IPS-20b (cell line): Measurements from ENCODE around the gene BCL7A.
"Not testable (repeated sequence)": the region's sequence is repeated elsewhere in the genome, so short reads cannot be mapped to it uniquely, and the experiment has no call there.

Source experiments
- H3K27ac ChIP-seq: one replicate; pipeline ENCODE4 v1.5.1; 2013; ENCODE audit warnings: low read length
- H3K27me3 ChIP-seq: 2 replicates; pipeline ENCODE4 v1.6.1; 2013; ENCODE audit warnings: mild to moderate bottlenecking, low read length, inconsistent platforms; ENCODE audit not compliant: insufficient read depth
- H3K36me3 ChIP-seq: 2 replicates; pipeline ENCODE4 v1.6.1; 2013; ENCODE audit warnings: low read depth, mild to moderate bottlenecking, inconsistent platforms, low read length, moderate library complexity; ENCODE audit not compliant: insufficient read depth
- H3K4me1 ChIP-seq: 2 replicates; pipeline ENCODE4 v1.6.1; 2013; ENCODE audit warnings: mild to moderate bottlenecking, control low read depth, inconsistent platforms, low read length, moderate library complexity; ENCODE audit not compliant: insufficient read depth
- H3K4me3 ChIP-seq: 2 replicates; pipeline ENCODE4 v1.5.1; 2013; ENCODE audit warnings: mild to moderate bottlenecking, low read length, inconsistent platforms
- H3K9ac ChIP-seq: 2 replicates; pipeline ENCODE4 v1.6.1; 2013; ENCODE audit warnings: low read depth, mild to moderate bottlenecking, inconsistent platforms, low read length, moderate library complexity
- H3K9me3 ChIP-seq: 2 replicates; pipeline ENCODE4 v1.6.1; 2013; ENCODE audit warnings: mild to moderate bottlenecking, low read depth, low read length, inconsistent platforms; ENCODE audit not compliant: insufficient read depth

Gene BCL7A

DNA sequence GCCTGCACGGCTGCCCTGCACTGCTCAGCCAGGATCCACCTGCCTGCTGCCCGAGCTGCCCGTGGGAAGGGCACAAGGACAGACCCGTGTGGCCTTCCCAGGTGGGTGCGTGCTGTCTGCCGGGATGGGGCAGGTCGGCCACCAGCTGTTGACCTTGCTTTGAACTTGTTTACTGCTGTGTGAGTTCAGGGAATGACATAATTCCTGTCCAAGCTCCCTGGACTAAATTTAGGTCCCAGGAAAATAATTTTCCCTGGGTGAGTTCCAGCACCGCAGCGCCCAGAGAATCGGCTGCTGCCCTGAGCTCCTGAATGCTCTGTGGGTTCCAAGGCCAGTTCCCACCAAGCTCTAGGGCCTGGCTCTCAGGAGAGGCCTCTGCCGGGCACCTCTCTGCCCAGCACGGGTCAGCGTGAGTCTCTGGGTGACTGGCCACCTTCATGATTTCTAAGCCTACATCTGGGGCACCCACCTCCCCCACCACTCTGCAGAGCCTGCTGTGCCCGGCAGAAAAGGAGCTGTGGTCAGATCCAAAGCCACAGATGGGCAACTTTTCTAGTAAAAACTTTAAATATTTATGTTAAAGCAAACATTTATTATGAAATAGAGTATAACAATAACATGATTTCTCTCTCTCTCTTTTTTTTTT, 29.7 kb downstream of the BCL7A start:
- Histone ChIP-seq H3K4me1 (no peaks in the 10 kb centered on the region), H3K36me3 (peaks cover 22% of the 10 kb centered on the region), H3K27ac (no peak overlapping the region), H3K27me3 (no peaks in the 10 kb centered on the region), H3K9me3 (no peaks in the 10 kb centered on the region), H3K4me3 (no peak overlapping the region), H3K9ac (no peak overlapping the region)

DNA sequence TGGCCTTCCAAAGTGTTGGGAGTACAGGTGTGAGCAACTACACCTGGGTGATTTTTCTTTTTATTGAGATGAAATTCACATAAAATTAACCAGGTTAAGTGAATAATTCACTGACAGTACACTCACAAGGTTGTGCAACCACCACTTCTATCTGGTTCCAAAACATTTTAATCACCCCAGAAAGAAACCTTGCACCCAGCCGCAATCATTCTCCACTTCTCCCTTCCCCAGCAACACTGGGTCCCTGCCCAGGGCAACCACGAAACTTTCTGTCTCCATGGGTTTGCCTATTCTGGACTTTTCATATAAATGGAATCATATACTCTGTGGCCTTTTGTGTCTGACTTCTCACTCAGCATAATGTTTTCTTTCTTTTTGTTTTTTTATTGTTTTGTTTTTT, 30.6 kb downstream of the BCL7A start:
- Histone ChIP-seq H3K9ac (no peak overlapping the region), H3K4me1 (no peaks in the 10 kb centered on the region), H3K27ac (no peak overlapping the region), H3K9me3 (no peaks in the 10 kb centered on the region), H3K4me3 (no peak overlapping the region), H3K36me3 (peaks cover 26% of the 10 kb centered on the region), H3K27me3 (no peaks in the 10 kb centered on the region)

DNA sequence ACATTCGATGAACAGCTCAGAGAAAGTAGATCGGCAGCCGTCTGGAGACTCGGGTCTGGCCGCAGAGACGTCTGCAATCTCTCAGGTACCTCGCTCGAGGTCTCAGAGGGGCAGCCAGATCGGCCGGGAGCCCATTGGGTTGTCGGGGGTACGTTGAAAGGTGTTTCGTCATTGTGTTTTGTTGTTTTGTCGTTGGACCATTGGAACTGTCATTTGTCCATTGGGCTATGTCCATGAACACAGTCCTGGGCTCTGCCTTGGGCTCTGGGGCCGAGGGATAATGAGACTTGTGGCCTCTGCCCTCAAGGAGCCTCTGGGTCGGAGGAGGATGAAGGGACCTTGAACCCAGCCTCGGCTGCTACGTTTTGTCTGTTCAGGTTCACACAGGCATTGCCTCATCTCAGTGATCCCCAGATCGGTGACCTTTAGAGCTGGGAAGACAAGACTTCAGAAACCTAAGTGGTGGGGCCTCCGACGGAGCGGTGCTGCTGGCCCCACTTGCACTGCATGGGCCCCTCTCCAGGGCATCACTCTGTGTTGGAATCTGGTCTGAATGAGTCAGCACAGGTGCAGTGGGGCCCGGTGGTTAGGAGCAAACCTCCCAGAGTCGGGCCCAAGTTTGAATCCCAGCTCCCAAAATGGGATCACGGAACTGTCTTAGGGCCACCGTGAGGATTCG, 33.3 kb downstream of the BCL7A start:
- Histone ChIP-seq H3K9ac (no peak overlapping the region), H3K9me3 (no peaks in the 10 kb centered on the region), H3K4me1 (no peaks in the 10 kb centered on the region), H3K4me3 (no peak overlapping the region), H3K36me3 (peaks cover 41% of the 10 kb centered on the region), H3K27me3 (no peaks in the 10 kb centered on the region), H3K27ac (no peak overlapping the region)

DNA sequence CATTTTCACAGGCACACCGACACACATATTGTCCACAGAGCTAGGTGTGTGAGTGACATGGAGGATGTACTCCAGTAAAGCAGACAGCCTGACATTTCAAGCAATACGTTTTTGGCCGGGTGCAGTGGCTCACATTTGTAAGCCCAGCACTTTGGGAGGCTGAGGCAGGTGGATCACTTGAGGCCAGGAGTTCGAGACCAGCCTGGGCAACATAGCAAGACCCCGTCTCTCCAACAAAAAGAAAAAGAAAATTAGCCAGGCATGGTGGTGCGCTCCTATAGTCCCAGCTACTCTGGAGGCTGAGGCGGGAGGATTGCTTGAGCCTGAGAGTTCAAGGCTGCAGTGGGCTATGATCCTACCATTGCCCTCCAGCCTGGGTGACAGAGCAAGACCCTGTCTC, 34.7 kb downstream of the BCL7A start:
- H3K4me1 ChIP-seq, H3K27me3 ChIP-seq, H3K9me3 ChIP-seq, H3K27ac ChIP-seq, H3K4me3 ChIP-seq, H3K9ac ChIP-seq: not testable (repeated sequence)
- H3K36me3 ChIP-seq, result peaks cover 54% of the 10 kb centered on the region

DNA sequence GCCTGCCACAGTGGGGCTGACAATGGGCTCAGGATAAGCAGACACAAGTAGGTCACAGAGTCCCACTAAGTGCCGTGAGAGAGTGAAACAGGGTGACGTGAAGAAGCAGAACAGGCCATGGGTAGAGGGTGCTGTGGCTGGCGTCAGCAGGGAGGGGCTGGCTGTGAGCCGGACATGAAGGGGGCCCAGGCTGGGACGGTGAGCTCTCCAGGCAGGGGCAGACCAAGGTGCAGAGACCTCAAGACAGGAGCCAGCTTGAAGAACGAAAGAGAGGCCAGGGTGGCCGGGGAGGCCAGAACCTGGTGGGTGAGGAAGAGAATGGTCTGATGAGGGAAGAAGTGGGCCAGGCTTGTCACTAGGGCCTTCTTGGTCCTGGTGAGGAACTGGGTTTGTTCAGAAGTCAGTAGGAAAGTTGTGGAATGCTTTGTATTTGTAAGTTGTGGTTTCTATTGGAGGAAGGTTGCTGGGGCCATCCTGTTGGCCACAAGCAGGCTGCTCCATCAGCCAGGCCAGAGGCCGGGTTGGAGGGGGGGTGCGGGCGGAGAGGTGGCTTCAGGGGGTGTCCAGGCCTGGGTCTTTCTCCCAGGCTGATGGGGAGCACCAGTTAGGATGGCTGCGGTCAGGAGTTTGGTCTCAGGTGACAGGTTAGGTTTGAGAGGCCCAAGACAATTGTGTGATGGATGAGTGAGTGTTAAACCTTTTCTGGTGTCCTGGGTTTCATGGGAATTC, 35.5 kb downstream of the BCL7A start:
- Histone ChIP-seq H3K9me3 (no peaks in the 10 kb centered on the region), H3K4me1 (no peaks in the 10 kb centered on the region), H3K27ac (no peak overlapping the region), H3K4me3 (no peak overlapping the region), H3K9ac (no peak overlapping the region), H3K36me3 (peaks cover 54% of the 10 kb centered on the region), H3K27me3 (no peaks in the 10 kb centered on the region)

DNA sequence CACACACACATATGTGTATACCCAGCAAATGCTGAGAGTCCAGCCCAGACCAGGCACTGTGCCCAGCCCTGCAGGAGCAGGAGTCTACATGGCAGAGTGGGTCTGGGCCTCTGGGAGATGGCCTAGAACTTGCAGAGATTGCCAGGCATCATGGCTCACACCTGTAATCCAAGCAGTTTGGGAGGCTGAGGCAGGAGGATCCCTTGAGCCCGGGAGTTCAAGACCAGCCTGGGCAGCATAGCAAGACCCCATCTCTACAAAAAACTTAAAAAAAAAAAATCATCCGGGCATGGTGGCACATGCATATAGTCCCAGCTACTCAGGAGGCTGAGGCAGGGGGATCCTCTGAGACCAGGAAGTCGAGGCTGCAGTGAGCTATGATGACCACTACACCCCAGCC, 36.1 kb downstream of the BCL7A start:
- H3K4me3 ChIP-seq, result no peak overlapping the region
- no peaks in the 10 kb centered on the region for H3K27me3 ChIP-seq
- no peaks in the 10 kb centered on the region for H3K9me3 ChIP-seq
- H3K36me3 ChIP-seq, result peaks cover 54% of the 10 kb centered on the region
- H3K27ac ChIP-seq, result no peak overlapping the region
- no peaks in the 10 kb centered on the region for H3K4me1 ChIP-seq
- no peak overlapping the region for H3K9ac ChIP-seq

DNA sequence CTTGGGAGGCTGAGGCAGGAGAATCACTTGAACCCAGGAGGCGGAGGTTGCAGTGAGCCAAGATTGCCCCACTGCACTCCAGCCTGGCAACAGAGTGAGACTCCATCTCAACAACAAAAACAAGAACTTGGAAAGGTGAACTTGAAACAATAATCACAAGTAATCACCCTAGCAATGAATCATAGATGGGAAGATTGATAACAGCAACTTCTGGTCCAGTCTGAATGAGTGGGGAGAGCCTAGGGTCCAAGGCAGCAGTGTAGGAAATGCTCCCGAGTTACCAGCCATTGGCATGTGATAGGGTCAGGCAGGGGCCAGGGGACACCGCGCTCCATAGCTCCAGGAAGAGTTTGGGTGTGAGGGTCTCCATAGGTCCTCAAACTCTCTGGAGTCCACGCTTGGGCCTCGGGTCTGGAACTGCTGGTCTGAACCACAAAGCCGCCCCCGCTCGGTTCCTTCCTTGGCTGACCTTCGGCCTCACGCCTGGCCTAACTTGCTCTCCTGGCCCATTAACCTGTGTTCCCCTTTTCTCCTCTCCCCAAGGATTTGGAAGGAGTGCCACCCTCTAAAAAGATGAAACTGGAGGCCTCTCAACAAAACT, 37.0 kb downstream of the BCL7A start:
- Histone ChIP-seq H3K4me1 (peaks cover 5% of the 10 kb centered on the region), H3K36me3 (peaks cover 54% of the 10 kb centered on the region), H3K27me3 (no peaks in the 10 kb centered on the region), H3K27ac (no peak overlapping the region), H3K4me3 (no peak overlapping the region), H3K9me3 (no peaks in the 10 kb centered on the region), H3K9ac (no peak overlapping the region)

DNA sequence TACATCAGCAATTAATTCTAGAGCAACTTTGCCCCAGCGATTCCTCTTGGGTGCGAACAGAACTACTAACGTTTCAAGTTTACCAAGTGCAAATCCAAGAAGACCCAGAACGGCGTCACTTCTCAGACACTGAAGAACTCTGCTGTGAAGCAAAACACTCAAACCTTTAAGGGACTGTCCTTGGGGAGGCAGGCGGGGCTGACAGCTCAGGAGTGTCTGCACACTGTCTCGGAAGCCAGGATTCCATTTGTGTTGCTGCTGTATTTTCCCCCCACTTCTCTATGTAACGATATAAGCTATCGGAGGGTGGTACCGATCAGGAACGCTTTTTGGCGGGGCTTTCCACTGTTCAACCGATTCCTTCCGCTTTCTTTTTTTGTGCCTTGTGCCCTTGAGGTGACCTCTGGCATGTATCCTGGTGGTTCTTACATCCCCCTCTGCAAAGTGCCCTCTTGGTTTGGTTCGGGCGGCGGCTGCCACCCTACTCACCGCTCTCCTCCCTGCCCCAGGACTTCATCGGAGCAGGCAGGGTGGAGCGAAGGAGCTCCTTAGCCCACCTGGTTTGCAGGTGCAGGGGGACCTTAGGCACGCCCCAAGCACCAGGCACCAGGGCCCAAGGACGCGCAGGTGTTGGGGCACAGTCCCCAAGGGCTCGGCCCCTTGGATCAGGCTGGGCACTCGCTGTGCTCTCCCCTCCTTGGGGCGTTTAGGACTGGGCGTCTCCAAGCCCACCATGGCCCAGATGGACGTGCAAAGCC, 37.7 kb downstream of the BCL7A start:
- Histone ChIP-seq H3K36me3 (peaks cover 54% of the 10 kb centered on the region), H3K9me3 (no peaks in the 10 kb centered on the region), H3K27me3 (no peaks in the 10 kb centered on the region), H3K4me3 (no peak overlapping the region), H3K4me1 (peaks cover 5% of the 10 kb centered on the region), H3K9ac (no peak overlapping the region), H3K27ac (no peak overlapping the region)

DNA sequence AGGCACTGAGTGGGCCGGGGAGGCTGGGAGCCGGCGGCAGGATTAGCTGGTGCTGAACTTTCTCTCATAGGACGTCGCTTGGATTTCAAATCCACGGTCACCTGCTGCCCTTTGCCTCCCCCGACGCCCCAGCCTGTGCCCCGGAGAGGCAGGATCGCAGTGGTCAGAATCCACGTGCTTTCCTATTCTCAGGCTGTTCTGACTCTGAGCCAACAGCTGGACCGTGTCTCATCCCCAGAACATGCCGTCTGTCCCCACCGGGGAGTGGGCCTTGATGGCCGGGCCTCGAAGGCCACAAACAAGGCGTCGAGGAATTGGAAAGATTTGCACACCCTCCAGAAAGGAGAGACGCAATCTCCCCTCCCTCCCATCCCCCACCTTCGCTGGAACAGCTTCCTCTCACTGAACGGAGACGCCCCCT, 38.4 kb downstream of the BCL7A start:
- H3K36me3 ChIP-seq, result peaks cover 49% of the 10 kb centered on the region
- no peak overlapping the region for H3K27ac ChIP-seq
- no peak overlapping the region for H3K4me3 ChIP-seq
- no peaks in the 10 kb centered on the region for H3K27me3 ChIP-seq
- no peak overlapping the region for H3K9ac ChIP-seq
- no peaks in the 10 kb centered on the region for H3K9me3 ChIP-seq
- H3K4me1 ChIP-seq, result peaks cover 10% of the 10 kb centered on the region

DNA sequence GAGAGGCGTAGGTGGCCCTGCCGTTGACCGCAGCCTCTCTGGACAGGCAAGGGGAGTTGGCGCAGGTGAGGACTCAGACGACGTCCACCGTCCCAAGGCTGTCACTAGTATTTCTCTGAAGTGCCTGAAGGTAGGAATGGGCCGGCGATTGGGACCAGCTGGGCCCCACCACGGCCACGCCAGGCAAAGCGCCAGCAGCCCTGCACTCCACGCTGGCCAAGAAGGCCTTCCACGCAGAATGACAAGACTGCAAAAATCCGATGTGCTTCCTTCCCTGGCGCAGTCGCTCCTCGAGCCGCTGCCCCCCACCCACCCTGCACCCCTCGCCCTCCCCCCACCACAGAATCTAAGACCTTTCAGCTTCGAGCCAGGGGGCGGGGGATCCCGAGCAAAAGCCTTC, 39.6 kb downstream of the BCL7A start:
- H3K36me3 ChIP-seq, result peaks cover 37% of the 10 kb centered on the region
- H3K4me3 ChIP-seq, result no peak overlapping the region

More for the DNA sequence above, 39.6 kb downstream of the BCL7A start:
- Histone ChIP-seq H3K9ac (no peak overlapping the region), H3K27ac (no peak overlapping the region), H3K27me3 (no peaks in the 10 kb centered on the region), H3K4me1 (peaks cover 13% of the 10 kb centered on the region), H3K9me3 (no peaks in the 10 kb centered on the region)
